DMS79 treated with DMSO at 0.1 percent for 48 hours (cell line): ENCODE results near the gene ASB13.

Experiments
- DNase-seq: peaks from one replicate; lab custom pipeline; 2025; lab: John Stamatoyannopoulos, UW

The ASB13 gene

GRCh38 chr10:5589011-5589660 is 77.3 kb downstream of the ASB13 start:
- DNase-seq: no peak
